Retinal pigment epithelial cell (primary cell): ENCODE measurements around the gene RPL3.

ENCODE experiments used
- DNase-seq: peaks from one replicate; pipeline ENCODE4 v3.0.0-alpha.2; 2010; ENCODE audit warnings: low read depth
- H3K4me3 ChIP-seq: 2 replicates; pipeline ENCODE4 v1.5.1; 2011; ENCODE audit warnings: mild to moderate bottlenecking, low read length, control low read depth, moderate library complexity
- CTCF ChIP-seq: conservative IDR thresholded peaks from 2 replicates; pipeline ENCODE4 v1.5.1; 2011; ENCODE audit warnings: low read depth, low read length, control low read depth, inconsistent platforms

The RPL3 gene

GRCh38 chr22:39308614-39309363 is 10.6 kb downstream of the RPL3 start:
- peak; percentile 70 for DNase-seq
- no peak overlapping the region for H3K4me3 ChIP-seq
- TF ChIP-seq CTCF = peak; percentile 29

DNA sequence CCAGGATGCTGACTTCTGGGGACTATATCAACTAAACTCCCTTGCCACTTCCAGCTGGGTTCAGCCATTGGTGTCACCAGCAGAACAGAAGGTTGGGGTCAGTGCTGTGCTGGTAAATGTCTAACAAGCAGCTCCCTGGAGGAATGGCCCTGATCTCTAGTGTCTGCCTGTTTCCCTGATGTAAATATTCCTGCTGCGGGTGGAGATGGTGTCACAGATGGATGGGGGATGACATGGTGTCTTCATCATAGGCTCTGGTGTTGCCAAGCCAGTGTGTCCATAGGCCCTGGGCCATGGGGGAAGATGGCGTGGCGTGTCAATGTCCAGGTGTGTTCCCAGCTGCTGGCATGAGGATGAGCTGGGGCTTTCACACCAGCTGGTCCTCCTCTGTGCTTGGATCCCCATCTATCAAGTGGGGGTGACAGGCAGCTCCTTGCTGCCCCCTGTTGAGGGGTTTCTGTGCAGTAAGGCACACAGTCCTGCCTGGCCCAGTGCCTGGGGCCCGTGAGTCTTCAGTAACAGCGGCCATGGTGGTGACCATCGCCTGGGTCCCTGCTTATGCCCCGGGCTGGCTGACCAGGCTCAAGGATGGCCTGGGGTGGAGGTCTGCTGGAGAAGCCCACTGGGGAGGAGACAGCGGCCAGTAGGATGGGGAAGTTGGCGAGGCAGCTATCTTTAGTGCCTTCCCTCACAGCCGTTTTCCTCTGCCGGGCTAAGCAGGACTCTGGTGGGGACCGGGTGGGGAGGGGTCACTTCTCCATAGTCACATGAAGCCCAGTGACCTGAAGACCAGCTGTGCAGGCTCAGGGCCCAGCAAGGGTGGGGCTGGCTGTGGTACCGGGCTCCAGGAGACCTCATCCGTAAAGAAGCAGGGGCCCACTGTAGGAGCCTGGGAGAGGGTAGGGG is 12.7 kb downstream of the RPL3 start:
- TF ChIP-seq CTCF = peak; percentile 57
- DNase-seq = no peak
- H3K4me3 ChIP-seq = no peak overlapping the region

DNA sequence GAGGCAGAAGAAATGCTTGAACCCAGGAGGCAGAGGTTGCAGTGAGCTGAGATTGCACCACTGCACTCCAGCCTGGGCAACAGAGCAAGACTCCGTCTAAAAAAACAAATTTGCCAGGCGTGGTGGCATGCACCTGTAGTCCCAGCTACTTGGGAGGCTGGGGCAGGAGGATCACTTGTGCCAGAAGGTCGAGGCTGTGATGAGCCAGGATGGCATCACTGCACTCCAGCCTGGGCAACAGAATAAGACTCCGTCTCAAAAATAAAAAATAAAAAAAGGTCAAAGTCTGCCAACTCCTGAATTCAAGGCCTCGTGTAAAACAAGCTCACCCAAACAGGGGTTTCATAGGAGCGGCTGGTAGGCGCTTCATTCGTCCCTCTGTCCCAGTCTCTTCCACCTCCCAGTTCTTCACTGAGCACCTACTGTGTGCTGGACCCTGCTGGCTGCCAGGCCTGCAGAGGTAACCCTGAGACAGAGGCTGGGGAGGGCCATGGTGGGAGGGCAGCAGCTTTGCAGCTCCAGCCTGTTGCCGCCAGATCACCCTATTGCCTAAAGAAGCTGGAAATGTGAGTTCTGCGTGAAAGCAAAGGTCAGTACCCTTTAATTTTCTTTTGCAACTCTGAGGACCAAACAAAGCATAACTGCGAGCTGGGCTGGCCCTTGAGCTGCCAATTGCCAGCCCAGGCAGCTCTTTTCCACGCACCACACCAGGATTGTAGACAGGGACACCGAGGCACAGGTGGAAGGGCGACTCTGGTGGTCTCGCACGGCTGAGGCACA is 15.3 kb downstream of the RPL3 start:
- no peak overlapping the region for H3K4me3 ChIP-seq
- DNase-seq = no peak
- no peak for TF ChIP-seq CTCF

DNA sequence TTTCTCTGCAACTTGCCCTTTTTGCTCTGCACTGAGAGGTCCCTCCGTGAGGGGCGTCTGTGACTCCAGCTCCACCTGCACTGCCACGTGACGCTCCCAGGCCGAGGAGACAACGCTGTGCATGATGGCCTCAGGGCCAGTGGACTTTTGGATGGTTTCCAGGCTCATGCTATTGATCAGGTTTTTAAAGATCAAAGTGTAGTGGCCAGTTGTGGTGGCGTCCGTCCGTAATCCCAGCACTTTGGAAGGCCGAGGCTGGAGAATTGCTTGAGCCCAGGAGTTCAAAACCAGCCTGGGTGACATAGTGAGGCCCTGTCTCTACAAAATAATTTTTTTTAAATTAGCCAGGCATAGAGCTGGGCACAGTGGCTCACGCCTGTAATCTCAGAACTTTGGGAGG is 16.1 kb downstream of the RPL3 start:
- H3K4me3 ChIP-seq = no peak overlapping the region
- DNase-seq = no peak
- no peak for TF ChIP-seq CTCF

DNA sequence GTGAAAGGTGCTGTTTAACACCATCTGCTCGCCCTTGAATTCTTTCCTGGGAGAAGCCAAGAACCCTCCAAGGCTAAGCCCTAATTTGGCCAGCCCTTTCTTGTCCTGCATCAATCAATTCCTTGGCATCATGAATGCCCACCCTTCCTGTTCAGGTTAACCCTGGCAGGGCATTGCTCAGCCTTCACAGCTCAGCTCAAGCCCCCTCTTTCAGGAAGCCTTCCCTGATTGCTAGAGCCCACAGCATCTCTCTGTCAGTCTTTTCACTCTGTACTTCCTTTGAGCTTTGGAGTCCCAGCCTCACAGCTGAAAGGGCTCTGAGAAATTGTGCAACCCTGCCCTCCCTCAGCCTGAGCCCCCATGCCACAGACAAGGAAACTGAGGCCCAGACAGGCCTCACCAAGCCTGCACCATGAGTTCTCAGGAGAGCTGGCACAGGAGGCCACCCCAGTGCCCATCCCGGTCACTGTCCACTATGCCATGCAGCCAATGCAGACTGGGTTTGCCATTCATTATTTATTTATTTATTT is 16.9 kb downstream of the RPL3 start:
- H3K4me3 ChIP-seq = no peak overlapping the region

More for the DNA sequence above, 16.9 kb downstream of the RPL3 start:
- no peak for DNase-seq
- TF ChIP-seq CTCF = no peak
